K562 (cell line): Measurements from ENCODE around the gene SGMS1. TPM values are rescaled to one million over a fixed set of nuclear protein-coding genes. Genes with fewer than 3 reads are reported as not detected.

ENCODE experiments used
- AFF1 ChIP-seq, 2 experiments: fragments of 450-650 bp; IDR thresholded peaks; 2 replicates each; pipeline ENCODE4 v1.6.1; 2018; ENCODE audit warnings: mild to moderate bottlenecking in 2 of 2, low read depth in 1 of 2; ENCODE audit not compliant: partially characterized antibody in 2 of 2
- CBFB ChIP-seq: sonication (generic); formaldehyde crosslinking; IDR thresholded peaks from 2 replicates; pipeline ENCODE4 v1.4.0; 2020; ENCODE audit warnings: mild to moderate bottlenecking, missing genetic modification reagents
- CCAR2 ChIP-seq: fragments of 200-400 bp; formaldehyde crosslinking; IDR thresholded peaks from 2 replicates; pipeline ENCODE4 v1.6.1; 2017; ENCODE audit warnings: mild to moderate bottlenecking, low read depth, low read length
- DNMT1 ChIP-seq: fragments of 450-650 bp; IDR thresholded peaks from 2 replicates; pipeline ENCODE4 v1.6.1; 2016; ENCODE audit warnings: antibody characterized with exemption, mild to moderate bottlenecking
- EGR1 ChIP-seq: fragments of 450-650 bp; conservative IDR thresholded peaks from 2 replicates; pipeline ENCODE4 v1.6.1; 2017; ENCODE audit warnings: mild to moderate bottlenecking
- ELF2 ChIP-seq: fragments of 250-450 bp; sonication (Bioruptor Pico); IDR thresholded peaks from 2 replicates; pipeline ENCODE4 v1.5.0; 2021; ENCODE audit warnings: mild to moderate bottlenecking
- FIP1L1 ChIP-seq: fragments of 200-400 bp; formaldehyde crosslinking; IDR thresholded peaks from 2 replicates; pipeline ENCODE4 v1.6.1; 2018; ENCODE audit warnings: mild to moderate bottlenecking, low read depth, low read length; ENCODE audit not compliant: poor library complexity, severe bottlenecking
- MEF2A ChIP-seq: IDR thresholded peaks from 2 replicates; pipeline ENCODE4 v1.6.1; 2011; ENCODE audit warnings: low read depth, mild to moderate bottlenecking, low read length, moderate library complexity; ENCODE audit not compliant: control insufficient read depth
- NCOR1 ChIP-seq: fragments of 450-650 bp; IDR thresholded peaks from 2 replicates; pipeline ENCODE4 v1.6.1; 2016; ENCODE audit warnings: mild to moderate bottlenecking, moderate library complexity
- POLR2AphosphoS2 ChIP-seq: IDR thresholded peaks from 2 replicates; pipeline ENCODE4 v1.6.1; 2012; ENCODE audit warnings: low read length, improper control_type of control experiment
- PTBP1 ChIP-seq: fragments of 200-400 bp; formaldehyde crosslinking; IDR thresholded peaks from 2 replicates; pipeline ENCODE4 v1.6.1; 2017; ENCODE audit warnings: low read depth, low read length
- RCOR1 ChIP-seq, 2 experiments: IDR thresholded peaks; 2 replicates each; pipeline ENCODE4 v1.6.1; 2012; ENCODE audit warnings: low read depth in 2 of 2, low read length in 2 of 2, borderline replicate concordance in 1 of 2, improper control_type of control experiment in 1 of 2
- SIX5 ChIP-seq, 2 experiments: IDR thresholded peaks; 2 replicates each; pipeline ENCODE4 v1.6.1; 2011; ENCODE audit warnings: low read length in 2 of 2, borderline replicate concordance in 1 of 2, low read depth in 1 of 2, mild to moderate bottlenecking in 1 of 2, moderate library complexity in 1 of 2; ENCODE audit not compliant: insufficient read depth in 1 of 2
- SMAD4 ChIP-seq: fragments of 250-450 bp; sonication (Bioruptor Pico); conservative IDR thresholded peaks from 2 replicates; pipeline ENCODE4 v1.8.0; 2021; ENCODE audit warnings: inconsistent platforms, mild to moderate bottlenecking, moderate library complexity
- SMARCA5 ChIP-seq: fragments of 450-650 bp; IDR thresholded peaks from 2 replicates; pipeline ENCODE4 v1.6.1; 2016
- TCF3 ChIP-seq: sonication (generic); formaldehyde crosslinking; IDR thresholded peaks from 2 replicates; pipeline ENCODE4 v1.4.0; 2020; ENCODE audit warnings: mild to moderate bottlenecking, missing genetic modification reagents
- TGIF2 ChIP-seq: sonication (generic); formaldehyde crosslinking; IDR thresholded peaks from 2 replicates; pipeline ENCODE4 v1.8.1; 2022; ENCODE audit warnings: mild to moderate bottlenecking, missing genetic modification reagents, moderate library complexity
- ZBED1 ChIP-seq: IDR thresholded peaks from 2 replicates; pipeline ENCODE4 v1.6.1; 2014
- ZBTB26 ChIP-seq: fragments of 450-650 bp; formaldehyde crosslinking; IDR thresholded peaks from 2 replicates; pipeline ENCODE4 v1.4.0; 2022; ENCODE audit warnings: missing genetic modification characterization
- ZNF174 ChIP-seq: fragments of 250-450 bp; sonication (Bioruptor Pico); IDR thresholded peaks from 2 replicates; pipeline ENCODE4 v1.4.0; 2020; ENCODE audit warnings: mild to moderate bottlenecking
- ZNF184 ChIP-seq: sonication (generic); formaldehyde crosslinking; IDR thresholded peaks from 2 replicates; pipeline ENCODE4 v1.5.0; 2020; ENCODE audit warnings: missing genetic modification reagents
- ZNF274 ChIP-seq: IDR thresholded peaks from 2 replicates; pipeline ENCODE4 v1.6.1; 2011; ENCODE audit warnings: low read depth, mild to moderate bottlenecking, low read length, moderate library complexity, borderline replicate concordance
- ZNF3 ChIP-seq: fragments of 250-450 bp; sonication (Bioruptor Pico); IDR thresholded peaks from 2 replicates; pipeline ENCODE4 v1.5.0; 2021; ENCODE audit warnings: mild to moderate bottlenecking, moderate library complexity
- ZNF311 ChIP-seq: fragments of 250-450 bp; sonication (Bioruptor Pico); IDR thresholded peaks from 2 replicates; pipeline ENCODE4 v1.4.0; 2020; ENCODE audit warnings: mild to moderate bottlenecking, moderate library complexity
- ZNF584 ChIP-seq: fragments of 200-800 bp; sonication (Bioruptor generic); IDR thresholded peaks from 2 replicates; pipeline ENCODE4 v1.6.1; 2016; ENCODE audit warnings: low read depth, mild to moderate bottlenecking, missing genetic modification characterization, missing compliant biosample characterization
- ZNF76 ChIP-seq: fragments of 250-450 bp; sonication (Bioruptor Pico); IDR thresholded peaks from 2 replicates; pipeline ENCODE4 v1.4.0; 2020; ENCODE audit warnings: mild to moderate bottlenecking, moderate library complexity, borderline replicate concordance
- ZNF830 ChIP-seq: fragments of 250-450 bp; sonication (Bioruptor Pico); IDR thresholded peaks from 2 replicates; pipeline ENCODE4 v1.5.0; 2021; ENCODE audit warnings: mild to moderate bottlenecking
- ZSCAN29 ChIP-seq: fragments of 450-650 bp; IDR thresholded peaks from 2 replicates; pipeline ENCODE4 v1.6.1; 2017
- polyA plus RNA-seq, 8 experiments: library from polyadenylated mRNA; depleted of rRNA in 4 of 8; stranded (reverse) in 5 of 8; unstranded in 3 of 8; fragments of >200 nt; fragmentation: Nextera tagmentation in 2 of 8; fragmentation: Illumina TruSeq in 1 of 8; extraction: Ambion mirVana in 2 of 8; extraction: Trizol in 1 of 8; gene quantifications; 2 replicates each; pipeline versions ENCODE4 v1.2.1 to v1.2.3, GENCODE V29; 2011 to 2014; ENCODE audit warnings: inconsistent platforms in 1 of 8, missing spikeins in 1 of 8
- total RNA-seq, 7 experiments: library from RNA; depleted of rRNA in 6 of 7; stranded (reverse); fragments of >200 nt in 6 of 7; fragmentation: Illumina TruSeq in 2 of 7; extraction: Trizol in 2 of 7; gene quantifications; 2 replicates each; pipeline versions ENCODE4 v1.2.1 to v1.2.3, GENCODE V29; 2011 to 2021; ENCODE audit warnings: low replicate concordance in 1 of 7

SGMS1 gene
- total and polyA plus RNA-seq, 9 of the 15 experiments (the other 6 are each of a cell fraction or from before 2014, with no cell fraction given): 22.6 to 232 (median 82.2) TPM

GRCh38 chr10:50554995-50555568 is 68.7 kb downstream of the SGMS1 start (continued):
- TF ChIP-seq DNMT1: no peak
- TF ChIP-seq ZBED1: no peak
- TF ChIP-seq ZNF584 (CRISPR knock-in tag): peak; percentile 52; the same call in 1 of the 2 replicates
- peak; percentile 62 for TF ChIP-seq SMARCA5
- TF ChIP-seq ZNF830 (CRISPR knock-in tag): no peak
- TF ChIP-seq ZNF3 (CRISPR knock-in tag): no peak
- no peak for TF ChIP-seq CBFB
- no peak for TF ChIP-seq ZNF184 (CRISPR knock-in tag)
- TF ChIP-seq ZSCAN29: 0 out of 2 replicates have a peak, but pooled peaks have one; percentile 21
- no peak for TF ChIP-seq MEF2A
- TF ChIP-seq CCAR2: no peak
- peak; percentile 85 for TF ChIP-seq NCOR1
- TF ChIP-seq ELF2 (CRISPR knock-in tag): no peak
- no peak for TF ChIP-seq SIX5 (IDR thresholded peaks at IDR 0.05; ENCODE audit: borderline replicate concordance in 1 of 2, insufficient read depth in 1 of 2, low read depth in 1 of 2, low read length in 2 of 2)
- TF ChIP-seq RCOR1 (IDR thresholded peaks at IDR 0.05; ENCODE audit: borderline replicate concordance in 1 of 2, low read depth in 2 of 2, low read length in 2 of 2): peak in 1 of 2 experiments; percentile 90; a peak in 3 of 4 replicates
- TF ChIP-seq POLR2AphosphoS2: no peak
- no peak for TF ChIP-seq ZNF311 (CRISPR knock-in tag)
- no peak for TF ChIP-seq ZNF76 (CRISPR knock-in tag)
- TF ChIP-seq EGR1: no peak
- TF ChIP-seq TGIF2 (CRISPR knock-in tag): no peak
- TF ChIP-seq TCF3 (CRISPR knock-in tag): peak; percentile 92
- no peak for TF ChIP-seq PTBP1
- TF ChIP-seq FIP1L1: no peak
- no peak for TF ChIP-seq ZNF274
- TF ChIP-seq ZNF174: no peak
- TF ChIP-seq AFF1 (IDR thresholded peaks at IDR 0.05; ENCODE audit: low read depth in 1 of 2, partially characterized antibody in 2 of 2): peak in 1 of 2 experiments; percentile 42
- TF ChIP-seq ZBTB26: no peak
- TF ChIP-seq SMAD4: no peak
